T-cell (primary cell): ENCODE data around the gene BPIFA1. TPM values are rescaled to one million over a fixed set of nuclear protein-coding genes. Genes with fewer than 3 reads are reported as not detected.

ENCODE experiments used
- ATAC-seq, 4 experiments: fragments of 200-7000 bp in 3 of 4; fragments of 150-1000 bp in 1 of 4; cut with Tn5 transposase; replicated peaks in 1 of 4; 1 replicate in 3 of 4; 2 replicates in 1 of 4; pipeline ENCODE4 v1.10.0; 2021; ENCODE audit warnings: moderate library complexity in 3 of 4, mild to moderate bottlenecking in 2 of 4, moderate number of reproducible peaks in 1 of 4
- CTCF ChIA-PET, 2 donors: fragments of 300-600 bp; sonication (Branson Sonifier 250); formaldehyde crosslinking; loops; one replicate each; lab custom pipeline; 2022; ENCODE audit warnings: antibody characterized with exemption in 2 of 2; lab: Charles Lee
- POLR2A ChIA-PET, 2 donors: fragments of 300-600 bp; sonication (Branson Sonifier 250); formaldehyde crosslinking; loops; one replicate each; lab custom pipeline; 2022; ENCODE audit warnings: antibody characterized with exemption in 2 of 2; lab: Charles Lee
- DNase-seq, 35 experiments: peaks; one replicate each; pipeline versions ENCODE4 v3.0.0 to v3.0.0-alpha.2; 2013 to 2023
- H3K27ac ChIP-seq: one replicate; pipeline ENCODE4 v1.5.1; 2013; ENCODE audit warnings: low read length
- H3K27me3 ChIP-seq, 2 experiments: replicated peaks in 1 of 2; 1 replicate in 1 of 2; 2 replicates in 1 of 2; pipeline versions ENCODE4 v1.6.1 to v1.7.0; 2013; ENCODE audit warnings: low read length in 1 of 2, mixed read lengths in 1 of 2; ENCODE audit not compliant: control insufficient read depth in 2 of 2, insufficient read depth in 2 of 2; ENCODE audit errors: extremely low read depth in 1 of 2
- H3K36me3 ChIP-seq, 2 donors: 1 replicate in 1 of 2; 2 replicates in 1 of 2; pipeline versions ENCODE4 v1.6.1 to v1.7.0; 2013; ENCODE audit warnings: low read length in 1 of 2; ENCODE audit not compliant: control insufficient read depth in 2 of 2, insufficient read depth in 1 of 2; ENCODE audit errors: extremely low read depth in 1 of 2
- H3K4me1 ChIP-seq, 2 experiments: 1 replicate in 1 of 2; 2 replicates in 1 of 2; pipeline versions ENCODE4 v1.6.1 to v1.7.0; 2013; ENCODE audit warnings: low read length in 2 of 2, mixed read lengths in 1 of 2; ENCODE audit not compliant: insufficient read depth in 2 of 2, control insufficient read depth in 1 of 2; ENCODE audit errors: extremely low read depth in 1 of 2
- H3K4me3 ChIP-seq, 2 donors: 1 replicate in 1 of 2; 2 replicates in 1 of 2; pipeline versions ENCODE4 v1.5.1 to v1.7.0; 2013; ENCODE audit warnings: mild to moderate bottlenecking in 2 of 2, low read length in 1 of 2, moderate library complexity in 1 of 2; ENCODE audit not compliant: control insufficient read depth in 1 of 2; ENCODE audit errors: extremely low read depth in 1 of 2
- H3K9me3 ChIP-seq: 2 replicates; pipeline ENCODE4 v1.7.0; 2013
- H3K27ac Mint-ChIP-seq, 2 donors: one replicate each; pipeline ENCODE4 v1.8.0; 2020 to 2021; ENCODE audit warnings: mild to moderate bottlenecking in 2 of 2, mixed read lengths in 2 of 2
- H3K27me3 Mint-ChIP-seq, 2 donors: one replicate each; pipeline ENCODE4 v1.8.0; 2021 to 2022; ENCODE audit warnings: mixed read lengths in 2 of 2
- H3K36me3 Mint-ChIP-seq: one replicate; pipeline ENCODE4 v1.8.0; 2021; ENCODE audit warnings: mixed read lengths
- H3K4me1 Mint-ChIP-seq, 3 donors: one replicate each; pipeline ENCODE4 v1.8.0; 2020 to 2022; ENCODE audit warnings: mixed read lengths in 3 of 3, mild to moderate bottlenecking in 1 of 3
- H3K4me3 Mint-ChIP-seq, 3 donors: one replicate each; pipeline ENCODE4 v1.8.0; 2020 to 2022; ENCODE audit warnings: mild to moderate bottlenecking in 3 of 3, mixed read lengths in 3 of 3, moderate library complexity in 3 of 3
- H3K9me3 Mint-ChIP-seq, 3 donors: one replicate each; pipeline ENCODE4 v1.8.0; 2020 to 2022; ENCODE audit warnings: mixed read lengths in 3 of 3
- WGBS: methylation state at CpG from one replicate; pipeline ENCODE4 v1.1.5; 2013; ENCODE audit warnings: missing lambda C conversion rate; ENCODE audit not compliant: insufficient coverage; 5-methylcytosine and 5-hydroxymethylcytosine counted together
- total RNA-seq, 35 experiments: library from RNA in 6 of 35; stranded (reverse) in 6 of 35; fragments of 120-200 nt in 1 of 35; gene quantifications; one replicate each; pipeline versions ENCODE4 v1.2.1 to v1.2.4 and lab custom pipeline; 2013 to 2026

BPIFA1 gene
- total RNA-seq, 5 donors from 2014 or later (not counting 1 experiment from before 2014, with no cell fraction given): not detected

DNA sequence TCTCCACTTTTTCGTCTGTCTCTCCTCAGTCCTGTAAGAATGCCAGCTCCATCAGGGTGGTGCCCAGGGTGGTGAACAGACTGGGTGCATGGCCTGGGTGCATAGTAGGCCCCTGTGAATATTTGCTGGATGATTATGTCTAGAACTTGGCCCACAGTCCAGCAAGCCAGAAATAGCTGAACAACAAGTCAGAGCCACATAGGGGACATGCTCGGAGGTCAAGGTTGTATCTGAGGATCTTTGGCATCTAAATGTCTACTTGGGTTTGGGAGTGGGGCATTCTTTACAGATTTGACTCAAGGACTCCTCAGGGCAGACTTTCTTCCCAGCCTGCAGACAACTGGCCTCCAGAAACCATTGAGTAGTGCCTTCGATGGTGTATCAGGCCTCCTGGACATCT lies 36.8 kb upstream of the BPIFA1 start:
- CTCF ChIA-PET: no interaction called here
- POLR2A ChIA-PET: no interaction called here
- Mint-ChIP-seq H3K27ac (no peak overlapping the region), H3K27me3 (peaks cover 18 to 24% of the 10 kb centered on the region in 2 donors), H3K4me3 (no peak overlapping the region), H3K9me3 (no peaks in the 10 kb centered on the region), H3K36me3 (no peaks in the 10 kb centered on the region), H3K4me1 (peaks cover 0 to 11% (median 7%) of the 10 kb centered on the region in 3 donors)
- Histone ChIP-seq H3K36me3 (no peaks in the 10 kb centered on the region), H3K4me3 (no peak overlapping the region), H3K9me3 (no peaks in the 10 kb centered on the region), H3K27ac (no peak overlapping the region), H3K27me3 (peaks cover 0 to 28% of the 10 kb centered on the region in 2 experiments), H3K4me1 (no peaks in the 10 kb centered on the region)
- ATAC-seq: no peak
- WGBS: 75% methylated on average over 2 of the region's 3 CpGs
- no peak for DNase-seq

DNA sequence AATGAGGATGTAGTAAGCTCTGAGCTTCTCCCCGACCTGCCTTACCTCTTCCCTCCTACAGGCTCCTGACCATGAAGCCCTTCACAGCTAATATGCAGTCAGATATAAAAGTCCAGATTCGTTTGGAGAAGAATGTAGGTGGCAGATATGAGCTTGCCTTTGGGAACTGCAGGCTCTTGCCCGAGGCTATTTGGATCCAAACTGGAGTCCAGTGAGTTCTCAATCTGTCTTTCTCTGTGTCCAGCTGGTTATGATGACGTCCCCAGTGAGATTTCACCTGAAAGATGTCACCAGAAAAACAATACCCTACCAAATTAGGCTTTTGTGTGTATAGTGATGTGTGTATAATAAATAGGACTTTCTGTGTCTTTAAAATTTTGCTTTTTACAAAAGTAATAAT lies 33.3 kb upstream of the BPIFA1 start:
- peaks cover 33 to 38% of the 10 kb centered on the region in 2 donors for H3K27me3 Mint-ChIP-seq
- no CpG with 5 or more reads among the region's 4 CpGs for WGBS
- no peaks in the 10 kb centered on the region for H3K4me1 Mint-ChIP-seq
- ChIA-PET POLR2A (no interaction called here), CTCF (no interaction called here)
- H3K9me3 ChIP-seq: no peaks in the 10 kb centered on the region
- H3K36me3 Mint-ChIP-seq: no peaks in the 10 kb centered on the region
- no peak overlapping the region for H3K27ac Mint-ChIP-seq
- no peaks in the 10 kb centered on the region for H3K4me1 ChIP-seq
- ATAC-seq: no peak
- peaks cover 0 to 26% of the 10 kb centered on the region in 2 experiments for H3K27me3 ChIP-seq
- no peak overlapping the region for H3K4me3 Mint-ChIP-seq
- DNase-seq: no peak
- H3K9me3 Mint-ChIP-seq: no peaks in the 10 kb centered on the region
- H3K4me3 ChIP-seq: no peak overlapping the region
- H3K36me3 ChIP-seq: no peaks in the 10 kb centered on the region
- no peak overlapping the region for H3K27ac ChIP-seq

DNA sequence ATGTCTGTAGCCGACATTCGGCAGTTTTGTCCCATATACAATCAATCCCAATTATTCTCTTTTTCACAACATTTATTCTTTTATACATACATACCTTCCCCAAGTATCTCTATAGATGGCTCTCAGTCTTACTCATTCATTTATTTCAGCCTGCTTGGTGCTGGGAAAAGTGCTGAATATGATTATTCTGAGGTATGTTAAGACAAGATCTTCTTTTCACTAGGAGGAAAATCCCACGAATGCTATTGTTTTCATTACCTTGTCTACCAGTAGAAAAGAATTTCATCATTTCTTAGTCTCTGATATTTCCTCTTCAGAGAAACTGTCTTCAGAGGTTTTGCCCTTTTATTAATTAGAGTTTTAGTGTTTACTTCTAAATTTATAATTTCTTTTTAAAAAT lies 32.4 kb upstream of the BPIFA1 start:
- Mint-ChIP-seq H3K36me3 (no peaks in the 10 kb centered on the region), H3K27me3 (peaks cover 33 to 44% of the 10 kb centered on the region in 2 donors), H3K4me3 (no peak overlapping the region), H3K4me1 (no peaks in the 10 kb centered on the region), H3K27ac (no peak overlapping the region), H3K9me3 (no peaks in the 10 kb centered on the region)
- Histone ChIP-seq H3K27me3 (peaks cover 0 to 18% of the 10 kb centered on the region in 2 experiments), H3K27ac (no peak overlapping the region), H3K36me3 (no peaks in the 10 kb centered on the region), H3K4me1 (no peaks in the 10 kb centered on the region), H3K4me3 (no peak overlapping the region), H3K9me3 (no peaks in the 10 kb centered on the region)
- ATAC-seq: no peak
- WGBS: no CpG with 5 or more reads among the region's 3 CpGs
- CTCF ChIA-PET: no interaction called here
- DNase-seq: no peak
- POLR2A ChIA-PET: no interaction called here

DNA sequence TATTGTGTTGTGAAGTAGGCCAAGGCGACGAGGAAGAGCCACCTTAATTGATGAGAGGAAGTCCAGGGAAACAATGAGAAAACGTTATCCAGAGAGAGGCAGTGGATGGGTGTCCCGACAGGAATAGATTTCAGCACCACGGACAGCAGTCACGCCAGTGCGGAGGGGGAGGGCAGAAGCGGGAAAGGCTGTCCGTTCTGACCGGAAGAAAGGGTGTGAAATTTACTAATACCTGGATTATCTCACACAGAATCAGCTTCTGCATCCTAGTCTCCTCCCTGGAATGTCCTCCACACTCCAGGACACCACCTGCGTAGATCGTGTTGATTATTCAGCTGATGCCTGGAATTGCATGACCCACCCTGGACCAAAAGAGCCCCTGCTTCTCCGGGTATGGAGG lies 26.0 kb upstream of the BPIFA1 start:
- Mint-ChIP-seq H3K27me3 (peaks cover 46 to 52% of the 10 kb centered on the region in 2 donors), H3K4me1 (peaks cover 0 to 5% (median 0%) of the 10 kb centered on the region in 3 donors), H3K4me3 (no peak overlapping the region), H3K9me3 (peaks cover 0 to 3% (median 0%) of the 10 kb centered on the region in 3 donors), H3K36me3 (no peaks in the 10 kb centered on the region), H3K27ac (no peak overlapping the region)
- WGBS: 3% methylated on average over 5 of the region's 13 CpGs
- ChIA-PET CTCF (interaction anchor here in 1 of 2 donors (0.6 kb wide), 1 partner anchor 18 kb away, joined by 6 read pairs; no protein-coding TSS in a partner anchor), POLR2A (no interaction called here)
- no peak overlapping the region for H3K27ac ChIP-seq
- ATAC-seq (no peak), DNase-seq (peak in 21 of 35 experiments; percentile 3 to 50 (median 13))
- no peaks in the 10 kb centered on the region for H3K9me3 ChIP-seq
- H3K36me3 ChIP-seq: no peaks in the 10 kb centered on the region
- H3K27me3 ChIP-seq: peaks cover 0 to 32% of the 10 kb centered on the region in 2 experiments
- no peak overlapping the region for H3K4me3 ChIP-seq
- H3K4me1 ChIP-seq: no peaks in the 10 kb centered on the region

DNA sequence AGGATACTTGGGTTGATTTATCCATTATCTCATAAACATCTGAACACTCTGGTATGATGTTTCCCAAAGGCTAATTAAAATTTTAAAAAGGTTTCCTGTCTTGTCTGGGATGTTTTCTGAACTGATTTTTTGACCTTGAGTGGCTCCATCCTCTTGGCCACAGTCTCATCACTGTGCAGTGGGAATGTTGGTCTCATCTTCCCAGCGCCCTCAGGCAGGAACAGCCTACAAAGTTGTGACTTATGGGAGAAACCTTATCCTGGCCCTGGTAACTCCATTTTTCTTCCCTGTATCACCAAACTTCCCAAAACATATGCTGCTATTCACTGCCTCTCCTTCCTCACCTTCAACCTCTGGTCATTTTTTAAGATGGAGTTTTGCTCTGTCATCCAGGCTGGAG lies 25.4 kb upstream of the BPIFA1 start:
- peaks cover 0 to 3% (median 0%) of the 10 kb centered on the region in 3 donors for H3K9me3 Mint-ChIP-seq
- H3K9me3 ChIP-seq: no peaks in the 10 kb centered on the region
- WGBS: no CpG with 5 or more reads among the region's 1 CpG
- H3K27me3 Mint-ChIP-seq: peaks cover 48 to 52% of the 10 kb centered on the region in 2 donors
- peaks cover 0 to 34% of the 10 kb centered on the region in 2 experiments for H3K27me3 ChIP-seq
- H3K4me3 Mint-ChIP-seq: no peak overlapping the region
- no peaks in the 10 kb centered on the region for H3K36me3 Mint-ChIP-seq
- no peaks in the 10 kb centered on the region for H3K4me1 ChIP-seq
- H3K36me3 ChIP-seq: no peaks in the 10 kb centered on the region
- no peak overlapping the region for H3K4me3 ChIP-seq
- POLR2A ChIA-PET: no interaction called here
- DNase-seq (no peak), ATAC-seq (no peak)
- no peak overlapping the region for H3K27ac ChIP-seq
- CTCF ChIA-PET: no interaction called here
- H3K27ac Mint-ChIP-seq: no peak overlapping the region
- H3K4me1 Mint-ChIP-seq: peaks cover 0 to 5% (median 0%) of the 10 kb centered on the region in 3 donors

DNA sequence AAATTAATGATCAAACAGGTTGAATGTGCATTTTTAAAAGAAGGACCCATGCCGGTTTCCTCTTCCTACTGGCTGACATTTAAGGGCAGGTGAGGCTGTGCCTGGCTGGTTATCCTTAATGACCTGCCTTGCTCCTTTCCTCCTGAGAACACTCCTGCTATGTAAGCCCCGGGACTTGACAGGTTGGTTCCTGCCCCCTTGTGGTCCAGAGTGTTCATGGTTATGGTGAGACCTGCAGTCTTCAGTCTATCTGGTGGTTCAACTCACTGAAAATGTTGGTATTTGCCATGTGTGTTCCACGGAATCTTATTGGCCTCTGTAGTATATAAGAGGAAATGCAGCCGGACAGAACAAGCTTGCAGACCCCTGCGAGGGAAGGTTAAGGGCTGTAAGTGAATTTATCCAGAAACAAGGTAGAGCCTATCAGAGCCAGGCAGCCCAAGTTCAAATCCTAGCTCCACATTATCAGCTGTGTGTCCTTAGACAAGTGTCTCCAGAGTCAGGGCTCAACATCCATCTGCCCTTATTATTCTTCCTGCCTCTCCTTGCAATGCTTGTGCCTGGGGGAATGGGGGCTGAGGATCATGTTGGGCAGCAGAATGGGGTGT lies 23.9 kb upstream of the BPIFA1 start:
- H3K27me3 ChIP-seq: peaks cover 0 to 41% of the 10 kb centered on the region in 2 experiments
- WGBS: 20% methylated on average over 1 of the region's 5 CpGs
- no peaks in the 10 kb centered on the region for H3K4me1 ChIP-seq
- CTCF ChIA-PET: interaction anchor here in 1 of 2 donors (0.6 kb wide), 2 partner anchors 17 to 62 kb away, joined by 3 read pairs; no protein-coding TSS in a partner anchor
- no peaks in the 10 kb centered on the region for H3K36me3 ChIP-seq
- POLR2A ChIA-PET: no interaction called here
- H3K4me3 Mint-ChIP-seq: no peak overlapping the region
- no peak overlapping the region for H3K4me3 ChIP-seq
- peak in 1 of 4 experiments; percentile 27 for ATAC-seq
- peaks cover 0 to 5% (median 0%) of the 10 kb centered on the region in 3 donors for H3K4me1 Mint-ChIP-seq
- H3K27me3 Mint-ChIP-seq: peaks cover 50 to 56% of the 10 kb centered on the region in 2 donors
- peaks cover 0 to 3% (median 0%) of the 10 kb centered on the region in 3 donors for H3K9me3 Mint-ChIP-seq
- no peaks in the 10 kb centered on the region for H3K36me3 Mint-ChIP-seq
- H3K9me3 ChIP-seq: no peaks in the 10 kb centered on the region
- no peak overlapping the region for H3K27ac Mint-ChIP-seq
- H3K27ac ChIP-seq: no peak overlapping the region
- peak in 18 of 35 experiments; percentile 2 to 46 (median 14) for DNase-seq
